Trophoblast cell (in vitro differentiated cells and primary cell): ENCODE measurements around the gene NVL.

Source experiments
- DNase-seq, 2 donors: peaks; one replicate each; pipeline ENCODE4 v3.0.0-alpha.2; 2016
- H2AFZ ChIP-seq: 2 replicates; pipeline ENCODE4 v1.6.1; 2013; ENCODE audit warnings: low read length, moderate library complexity, mild to moderate bottlenecking; ENCODE audit not compliant: insufficient read depth, poor library complexity
- H2AK5ac ChIP-seq: 2 replicates; pipeline ENCODE4 v1.6.1; 2013; ENCODE audit warnings: mild to moderate bottlenecking, low read length
- H2BK120ac ChIP-seq: 2 replicates; pipeline ENCODE4 v1.6.1; 2013; ENCODE audit warnings: low read length, mild to moderate bottlenecking, moderate library complexity; ENCODE audit not compliant: insufficient read depth, poor library complexity
- H2BK12ac ChIP-seq: 2 replicates; pipeline ENCODE4 v1.6.1; 2013; ENCODE audit warnings: mild to moderate bottlenecking, low read length, moderate library complexity
- H2BK5ac ChIP-seq: 2 replicates; pipeline ENCODE4 v1.6.1; 2013; ENCODE audit warnings: low read length, low read depth, moderate library complexity, mild to moderate bottlenecking; ENCODE audit not compliant: poor library complexity
- H3K14ac ChIP-seq: 2 replicates; pipeline ENCODE4 v1.6.1; 2013; ENCODE audit warnings: mild to moderate bottlenecking, low read length
- H3K18ac ChIP-seq: 2 replicates; pipeline ENCODE4 v1.6.1; 2013; ENCODE audit warnings: mild to moderate bottlenecking, low read length
- H3K23ac ChIP-seq: 2 replicates; pipeline ENCODE4 v1.6.1; 2013; ENCODE audit warnings: low read length
- H3K27ac ChIP-seq: 2 replicates; pipeline ENCODE4 v1.5.1; 2013; ENCODE audit warnings: low read depth, mild to moderate bottlenecking, inconsistent platforms, low read length, moderate library complexity
- H3K27me3 ChIP-seq: 2 replicates; pipeline ENCODE4 v1.6.1; 2013; ENCODE audit warnings: inconsistent platforms, mild to moderate bottlenecking, low read length, moderate library complexity; ENCODE audit not compliant: insufficient read depth
- H3K36me3 ChIP-seq, 2 experiments: 1 replicate in 1 of 2; 2 replicates in 1 of 2; pipeline ENCODE4 v1.6.1; 2013; ENCODE audit warnings: low read length in 2 of 2, mild to moderate bottlenecking in 2 of 2, moderate library complexity in 1 of 2; ENCODE audit not compliant: insufficient read depth in 2 of 2, control insufficient read depth in 1 of 2
- H3K4ac ChIP-seq: 2 replicates; pipeline ENCODE4 v1.6.1; 2013; ENCODE audit warnings: low read depth, mild to moderate bottlenecking, low read length, moderate library complexity
- H3K4me1 ChIP-seq, 2 experiments: 1 replicate in 1 of 2; 2 replicates in 1 of 2; pipeline ENCODE4 v1.6.1; 2013; ENCODE audit warnings: low read length in 2 of 2, mild to moderate bottlenecking in 2 of 2, moderate library complexity in 1 of 2; ENCODE audit not compliant: insufficient read depth in 2 of 2, control insufficient read depth in 1 of 2
- H3K4me2 ChIP-seq: 2 replicates; pipeline ENCODE4 v1.6.1; 2013; ENCODE audit warnings: inconsistent platforms, mild to moderate bottlenecking, low read length, moderate library complexity
- H3K4me3 ChIP-seq: 2 replicates; pipeline ENCODE4 v1.5.1; 2013; ENCODE audit warnings: mild to moderate bottlenecking, low read depth, low read length, inconsistent platforms
- H3K79me1 ChIP-seq: one replicate; pipeline ENCODE4 v1.6.1; 2013; ENCODE audit warnings: low read length
- H3K79me2 ChIP-seq: 2 replicates; pipeline ENCODE4 v1.6.1; 2013; ENCODE audit warnings: low read length, mild to moderate bottlenecking; ENCODE audit not compliant: control insufficient read depth, insufficient read depth, poor library complexity
- H3K9ac ChIP-seq: 2 replicates; pipeline ENCODE4 v1.6.1; 2013; ENCODE audit warnings: mild to moderate bottlenecking, low read length
- H3K9me3 ChIP-seq: 2 replicates; pipeline ENCODE4 v1.6.1; 2013; ENCODE audit warnings: low read depth, mild to moderate bottlenecking, control low read depth, inconsistent platforms, low read length; ENCODE audit not compliant: insufficient read depth
- H4K12ac ChIP-seq: 2 replicates; pipeline ENCODE4 v1.6.1; 2013; ENCODE audit warnings: low read depth, mild to moderate bottlenecking, low read length, moderate library complexity
- H4K8ac ChIP-seq: 2 replicates; pipeline ENCODE4 v1.6.1; 2013; ENCODE audit warnings: low read depth, mild to moderate bottlenecking, low read length, moderate library complexity
- H4K91ac ChIP-seq: one replicate; pipeline ENCODE4 v1.6.1; 2013; ENCODE audit warnings: low read depth, mild to moderate bottlenecking, low read length, moderate library complexity
- WGBS: extraction: QIAGEN DNeasy Blood & Tissue Kit; methylation state at CpG from one replicate; pipeline ENCODE4 v1.1.7; 2013; ENCODE audit warnings: missing lambda C conversion rate; ENCODE audit not compliant: insufficient read length, insufficient coverage; ENCODE audit errors: extremely low coverage; 5-methylcytosine and 5-hydroxymethylcytosine counted together

The NVL gene

DNA sequence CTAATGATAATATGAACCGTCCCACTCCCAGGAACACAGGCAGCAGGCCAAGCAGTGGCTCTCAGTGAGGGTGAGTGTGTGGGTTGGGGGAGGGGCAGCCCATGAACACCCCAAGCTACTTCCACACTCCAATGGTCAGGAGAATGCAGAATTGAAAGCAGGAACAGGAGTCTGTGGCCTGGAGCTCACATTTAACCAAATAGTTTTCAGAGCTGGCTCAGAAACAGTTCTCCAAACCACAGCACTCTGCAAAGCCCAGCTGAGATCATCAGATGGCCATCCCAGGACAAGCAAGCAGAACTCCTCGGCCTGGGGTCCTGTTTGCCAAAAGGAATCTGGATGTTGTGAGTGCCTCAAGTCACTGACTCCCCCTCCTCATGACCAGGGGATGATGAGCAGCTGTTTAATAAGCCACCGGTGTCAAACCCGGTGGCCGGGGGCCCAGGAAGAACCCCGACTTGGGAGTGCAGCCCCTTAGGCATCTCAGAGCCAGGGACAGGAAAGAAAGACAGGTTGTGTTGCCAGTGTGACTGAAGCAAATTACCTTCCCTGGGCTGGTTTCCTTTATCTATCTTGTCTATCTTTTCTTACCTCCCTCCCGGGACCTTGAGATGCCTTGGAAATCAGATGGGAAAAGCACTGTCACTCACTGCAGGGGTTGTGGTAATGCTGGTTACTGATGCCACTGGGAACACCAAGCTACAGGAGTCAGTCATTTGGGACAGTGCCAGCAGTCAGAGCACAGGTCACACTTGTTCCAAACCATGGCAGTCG, 126.5 kb downstream of the NVL start:
- Histone ChIP-seq H4K12ac (peak overlapping the region; percentile 61), H3K23ac (no peak overlapping the region), H3K9me3 (no peaks in the 10 kb centered on the region), H3K4me1 (peaks cover 19 to 25% of the 10 kb centered on the region in 2 experiments), H3K79me1 (peaks cover 18% of the 10 kb centered on the region), H3K27ac (peak overlapping the region; percentile 82), H3K4ac (no peak overlapping the region), H3K4me3 (no peak overlapping the region), H2BK12ac (peak overlapping the region; percentile 82), H3K79me2 (peaks cover 2% of the 10 kb centered on the region), H2BK5ac (peak overlapping the region; percentile 72), H2BK120ac (no peak overlapping the region), H3K14ac (peak overlapping the region; percentile 4), H3K18ac (peak overlapping the region; percentile 61), H3K36me3 (no peaks in the 10 kb centered on the region), H2AK5ac (no peak overlapping the region), H4K91ac (no peak overlapping the region), H3K27me3 (no peaks in the 10 kb centered on the region), H2AFZ (peak overlapping the region; percentile 71), H4K8ac (peak overlapping the region; percentile 69), H3K9ac (no peak overlapping the region), H3K4me2 (peak overlapping the region; percentile 5)
- peak; percentile 25 to 43 for DNase-seq
- WGBS: no CpG with 5 or more reads among the region's 8 CpGs

GRCh38 chr1:224201853-224202252, 128.1 kb downstream of the NVL start:
- peaks cover 2% of the 10 kb centered on the region for H3K79me2 ChIP-seq
- no CpG with 5 or more reads among the region's 4 CpGs for WGBS

DNA sequence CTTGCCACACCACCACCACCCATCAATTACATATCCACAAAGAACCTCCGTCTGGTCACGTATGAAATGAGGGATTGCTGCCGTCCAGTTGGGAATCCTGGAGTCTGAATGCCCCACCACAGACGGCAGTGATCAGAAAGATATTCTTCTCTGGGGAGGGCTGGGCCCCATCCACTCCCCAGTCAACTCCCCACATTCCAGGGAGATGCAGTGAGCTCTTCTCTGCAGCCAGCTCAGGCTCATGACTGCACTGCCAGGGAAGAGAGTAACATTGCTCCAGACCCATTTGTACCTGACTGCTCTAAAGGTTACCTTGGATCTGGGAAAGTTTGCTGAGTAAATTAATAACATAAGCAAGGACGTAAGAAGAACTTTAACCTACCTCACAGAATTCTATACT, 128.6 kb downstream of the NVL start:
- Histone ChIP-seq H3K4ac (no peak overlapping the region), H3K9me3 (no peaks in the 10 kb centered on the region), H3K27ac (no peak overlapping the region), H3K23ac (no peak overlapping the region), H2BK120ac (no peak overlapping the region), H3K14ac (no peak overlapping the region), H2BK12ac (no peak overlapping the region), H3K18ac (no peak overlapping the region), H2AK5ac (no peak overlapping the region), H3K4me1 (peaks cover 19 to 25% of the 10 kb centered on the region in 2 experiments), H2BK5ac (no peak overlapping the region), H4K91ac (no peak overlapping the region), H4K8ac (no peak overlapping the region), H3K4me2 (no peak overlapping the region), H3K79me1 (peaks cover 15% of the 10 kb centered on the region), H3K27me3 (no peaks in the 10 kb centered on the region), H2AFZ (no peak overlapping the region), H3K36me3 (no peaks in the 10 kb centered on the region), H3K4me3 (no peak overlapping the region), H3K79me2 (peaks cover 2% of the 10 kb centered on the region), H3K9ac (no peak overlapping the region), H4K12ac (no peak overlapping the region)
- no peak for DNase-seq
- WGBS: no CpG with 5 or more reads among the region's 5 CpGs

More at GRCh38 chr1:224201853-224202252, 128.1 kb downstream of the NVL start:
- H2AFZ ChIP-seq: no peak overlapping the region
- H3K79me1 ChIP-seq: peaks cover 15% of the 10 kb centered on the region
- no peak for DNase-seq
- H4K12ac ChIP-seq: no peak overlapping the region
- H3K27ac ChIP-seq: no peak overlapping the region
- no peaks in the 10 kb centered on the region for H3K27me3 ChIP-seq
- H2BK120ac ChIP-seq: no peak overlapping the region
- H3K14ac ChIP-seq: no peak overlapping the region
- H3K9ac ChIP-seq: no peak overlapping the region
- no peaks in the 10 kb centered on the region for H3K36me3 ChIP-seq
- H2BK5ac ChIP-seq: no peak overlapping the region
- peaks cover 19 to 25% of the 10 kb centered on the region in 2 experiments for H3K4me1 ChIP-seq
- no peak overlapping the region for H3K4me2 ChIP-seq
- H3K4ac ChIP-seq: no peak overlapping the region
- H2BK12ac ChIP-seq: no peak overlapping the region
- H4K8ac ChIP-seq: no peak overlapping the region
- H2AK5ac ChIP-seq: no peak overlapping the region
- no peak overlapping the region for H3K4me3 ChIP-seq
- H4K91ac ChIP-seq: no peak overlapping the region
- no peaks in the 10 kb centered on the region for H3K9me3 ChIP-seq
- H3K18ac ChIP-seq: no peak overlapping the region
- H3K23ac ChIP-seq: no peak overlapping the region

DNA sequence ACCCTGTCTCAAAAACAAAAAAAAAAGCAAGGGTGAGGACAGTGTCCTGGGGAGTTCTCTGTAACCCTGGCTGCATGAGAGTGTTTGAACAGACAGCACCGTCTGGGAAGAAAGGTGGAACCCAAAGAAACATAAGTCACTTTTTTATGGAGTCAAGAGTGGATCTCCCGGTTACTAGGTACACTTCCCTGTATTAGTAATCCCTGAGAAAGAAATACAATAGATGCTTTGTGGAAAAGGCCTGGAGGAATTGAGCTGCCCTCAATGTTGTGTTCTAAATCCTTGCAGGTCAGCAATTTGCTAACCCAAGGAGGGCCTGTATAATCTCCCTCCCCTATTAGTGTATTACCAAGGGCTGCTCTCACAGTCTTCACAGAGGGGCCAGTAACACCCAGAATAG, 130.3 kb downstream of the NVL start:
- peaks cover 12 to 18% of the 10 kb centered on the region in 2 experiments for H3K4me1 ChIP-seq
- no peak overlapping the region for H2BK12ac ChIP-seq
- no peak overlapping the region for H4K91ac ChIP-seq
- H2AFZ ChIP-seq: no peak overlapping the region
- no peak overlapping the region for H3K4ac ChIP-seq
- no peak overlapping the region for H4K8ac ChIP-seq
- H3K23ac ChIP-seq: no peak overlapping the region
- H2AK5ac ChIP-seq: no peak overlapping the region
- H3K14ac ChIP-seq: no peak overlapping the region
- no peak overlapping the region for H3K27ac ChIP-seq
- no peak overlapping the region for H3K4me2 ChIP-seq
- H3K27me3 ChIP-seq: no peaks in the 10 kb centered on the region
- peaks cover 8% of the 10 kb centered on the region for H3K79me1 ChIP-seq
- H3K18ac ChIP-seq: no peak overlapping the region
- no peak overlapping the region for H4K12ac ChIP-seq
- no CpG with 5 or more reads among the region's 2 CpGs for WGBS
- no peak overlapping the region for H2BK5ac ChIP-seq
- no peak overlapping the region for H2BK120ac ChIP-seq
- H3K36me3 ChIP-seq: peaks cover 0 to 2% of the 10 kb centered on the region in 2 experiments
- no peak for DNase-seq
- H3K9me3 ChIP-seq: no peaks in the 10 kb centered on the region
- H3K4me3 ChIP-seq: no peak overlapping the region
- H3K79me2 ChIP-seq: no peaks in the 10 kb centered on the region
- no peak overlapping the region for H3K9ac ChIP-seq
